Measurements from ENCODE around the gene DGCR2. TPM values are rescaled to one million over a fixed set of nuclear protein-coding genes. Genes with fewer than 3 reads are reported as not detected.

Gene DGCR2
- total and polyA plus RNA-seq, 2 of the 4 experiments (the other 2 are of a cell fraction): 17.2 to 35.4 TPM

- Histone ChIP-seq H3K23ac (ENCODE audit: low read depth, low read length) (no peak overlapping the region), H2BK15ac (ENCODE audit: low read depth, low read length) (no peak overlapping the region), H3K79me1 (ENCODE audit: low read depth in 1 of 2, low read length in 2 of 2) (peaks cover 0 to 2% of the 10 kb centered on the region in 2 experiments; a peak in 1 of 4 replicates), H2AFZ (replicated peaks; ENCODE audit: low read length, poor library complexity) (no peak overlapping the region), H3K4me1 (ENCODE audit: control insufficient read depth, insufficient read depth, low read length) (peaks cover 2% of the 10 kb centered on the region; the same call in 1 of the 2 replicates), H3K9ac (ENCODE audit: low read depth, low read length) (no peak overlapping the region), H3K4ac (ENCODE audit: low read depth, low read length) (no peak overlapping the region), H4K5ac (ENCODE audit: low read depth, low read length) (no peak overlapping the region), H4K91ac (ENCODE audit: insufficient read depth, low read depth, low read length) (no peak overlapping the region), H2AK9ac (replicated peaks; ENCODE audit: low read depth, low read length, poor library complexity) (no peak overlapping the region), H3K36me3 (ENCODE audit: control insufficient read depth, insufficient read depth, low read length) (peaks cover 52% of the 10 kb centered on the region), H2BK5ac (ENCODE audit: low read depth, low read length, poor library complexity, severe bottlenecking) (no peak overlapping the region), H3K9me3 (ENCODE audit: control insufficient read depth, insufficient read depth, low read length) (no peaks in the 10 kb centered on the region), H3K56ac (ENCODE audit: extremely low read depth, insufficient read depth, low read length) (no peak overlapping the region), H4K8ac (ENCODE audit: low read depth in 2 of 2, low read length in 2 of 2) (no peak overlapping the region), H3K4me2 (ENCODE audit: low read depth, low read length) (no peak overlapping the region), H2AK5ac (ENCODE audit: low read depth, low read length) (no peak overlapping the region), H3K18ac (ENCODE audit: low read depth, low read length) (no peak overlapping the region), H3K27ac (ENCODE audit: insufficient read depth, low read length) (no peak overlapping the region), H2BK120ac (ENCODE audit: low read depth, low read length) (no peak overlapping the region), H3K9me1 (ENCODE audit: insufficient read depth, low read length) (peaks cover 5% of the 10 kb centered on the region; the same call in 1 of the 2 replicates), H3K14ac (replicated peaks; ENCODE audit: low read depth, low read length) (no peak overlapping the region), H3K4me3 (ENCODE audit: insufficient read depth, low read depth, low read length) (no peak overlapping the region), H2BK20ac (ENCODE audit: low read depth, low read length) (no peak overlapping the region), H3K27me3 (ENCODE audit: control insufficient read depth, insufficient read depth, low read length) (no peaks in the 10 kb centered on the region), H4K20me1 (ENCODE audit: insufficient read depth, low read length) (peaks cover 17% of the 10 kb centered on the region; the same call in 1 of the 2 replicates)
- ChIA-PET CTCF (no interaction called here), POLR2A (ENCODE audit: unreplicated experiment) (no interaction called here)
- no TSS peak for BruUV-seq (replicated peaks)
- no peak for TF ChIP-seq RCOR1 (IDR thresholded peaks at IDR 0.05; ENCODE audit: insufficient replicate concordance, low read length)
- TF ChIP-seq ELK1 (IDR thresholded peaks at IDR 0.05; ENCODE audit: borderline replicate concordance, low read depth, low read length): no peak
- TF ChIP-seq POLR2A (IDR thresholded peaks at IDR 0.05; ENCODE audit: low read depth, low read length): no peak
- TF ChIP-seq SMC3 (IDR thresholded peaks at IDR 0.05; ENCODE audit: low read depth, low read length): no peak
- no peak for TF ChIP-seq RFX5 (IDR thresholded peaks at IDR 0.05; ENCODE audit: low read depth, low read length)
- TF ChIP-seq CTCF (conservative IDR thresholded peaks at IDR 0.05; ENCODE audit: low read depth, low read length): no peak
- no peak for TF ChIP-seq USF2 (IDR thresholded peaks at IDR 0.05; ENCODE audit: low read depth, low read length)
- no peak for TF ChIP-seq BHLHE40 (IDR thresholded peaks at IDR 0.05; ENCODE audit: low read depth, low read length)
- TF ChIP-seq CEBPB (IDR thresholded peaks at IDR 0.05; ENCODE audit: low read depth, low read length): no peak
- TF ChIP-seq MAFK (IDR thresholded peaks at IDR 0.05; ENCODE audit: low read depth, low read length): no peak
- no peak for TF ChIP-seq MXI1 (IDR thresholded peaks at IDR 0.05; ENCODE audit: borderline replicate concordance, low read depth, low read length)
- dilution Hi-C loops (cut with HindIII; ENCODE audit: low sequenced_read_pairs, unreplicated experiment) (no loop called here), intact Hi-C loops (cut with micrococcal nuclease) (no loop called here), in situ Hi-C loops (cut with MboI; ENCODE audit: low sequenced_read_pairs) (no loop called here)
- DNase-seq (no peak), ATAC-seq (ENCODE audit: low read depth) (no peak)
- 75% methylated on average over 3 of the region's 6 CpGs; no CpG with 5 or more reads in 1 of the 2 experiments for WGBS, 2 experiments (ENCODE audit: extremely low coverage in 2 of 2, insufficient read length in 1 of 2)
Observed at GRCh38 chr22:19039796-19040280, 82.4 kb downstream of the DGCR2 start.

All from IMR-90 (cell line).